ENCODE data around the gene PDK1. TPM values are rescaled to one million over a fixed set of nuclear protein-coding genes. Genes with fewer than 3 reads are reported as not detected.
A peak's percentile ranks its signal among the peaks of the same experiment; 100 is the strongest.
"Not testable (repeated sequence)": the region's sequence is repeated elsewhere in the genome, so short reads cannot be mapped to it uniquely, and the experiment has no call there.

Gene PDK1
- 10 to 100 TPM in 2 of 3 donors, 1 to 10 TPM in 1; 9.4 to 14.5 (median 10.3) TPM for polyA plus RNA-seq (ENCODE audit: insufficient read length in 3 of 3)
- long read RNA-seq, donor 1, full-length matches to known transcripts = 1 of 1 reads
- long read RNA-seq, donor 1, partial matches to known transcripts = 0 of 1 reads
- long read RNA-seq, donor 1, other reads (novel, unspliced or antisense) = 0 of 1 reads
- long read RNA-seq, donor 2 = 0 reads
- long read RNA-seq, donor 3, full-length matches to known transcripts = 2 of 2 reads
- long read RNA-seq, donor 3, partial matches to known transcripts = 0 of 2 reads
- long read RNA-seq, donor 3, other reads (novel, unspliced or antisense) = 0 of 2 reads
- long read RNA-seq, donor 4, partial matches to known transcripts = 0 of 1 reads
- long read RNA-seq, donor 4, other reads (novel, unspliced or antisense) = 0 of 1 reads
- long read RNA-seq, donor 5, full-length matches to known transcripts = 1 of 1 reads
- long read RNA-seq, donor 5, partial matches to known transcripts = 0 of 1 reads
- long read RNA-seq, donor 5, other reads (novel, unspliced or antisense) = 0 of 1 reads
- long read RNA-seq, donor 6 = 0 reads
- long read RNA-seq, donor 7, full-length matches to known transcripts = 2 of 2 reads
- long read RNA-seq, donor 7, partial matches to known transcripts = 0 of 2 reads
- long read RNA-seq, donor 7, other reads (novel, unspliced or antisense) = 0 of 2 reads
- long read RNA-seq, donor 8, full-length matches to known transcripts = 1 of 1 reads
- long read RNA-seq, donor 8, partial matches to known transcripts = 0 of 1 reads
- long read RNA-seq, donor 8, other reads (novel, unspliced or antisense) = 0 of 1 reads
- long read RNA-seq, donor 9, partial matches to known transcripts = 14 of 14 reads
- long read RNA-seq, donor 9, other reads (novel, unspliced or antisense) = 0 of 14 reads
- long read RNA-seq, donor 10 = 0 reads
- long read RNA-seq, donor 11, full-length matches to known transcripts = 4 of 4 reads
- long read RNA-seq, donor 11, partial matches to known transcripts = 0 of 4 reads
- long read RNA-seq, donor 11, other reads (novel, unspliced or antisense) = 0 of 4 reads
- long read RNA-seq, donor 12, full-length matches to known transcripts = 1 of 1 reads
- long read RNA-seq, donor 12, partial matches to known transcripts = 0 of 1 reads
- long read RNA-seq, donor 12, other reads (novel, unspliced or antisense) = 0 of 1 reads
- long read RNA-seq, donor 13, full-length matches to known transcripts = 1 of 1 reads
- long read RNA-seq, donor 13, partial matches to known transcripts = 0 of 1 reads
- long read RNA-seq, donor 13, other reads (novel, unspliced or antisense) = 0 of 1 reads
- long read RNA-seq, donor 14 = 0 reads
- long read RNA-seq, donor 15, full-length matches to known transcripts = 6 of 6 reads
- long read RNA-seq, donor 15, partial matches to known transcripts = 0 of 6 reads
- long read RNA-seq, donor 15, other reads (novel, unspliced or antisense) = 0 of 6 reads
- long read RNA-seq, donor 16, full-length matches to known transcripts = 2 of 2 reads
- long read RNA-seq, donor 16, partial matches to known transcripts = 0 of 2 reads
- long read RNA-seq, donor 16, other reads (novel, unspliced or antisense) = 0 of 2 reads

- peak; percentile 91 for DNase-seq
These were observed at the start of gene PDK1 for GRCh38 chr2:172555522-172556283. PDK1 (plus strand) TSS chr2:172556090; CDS start chr2:172556151, 61 bp downstream.

GRCh38 chr2:172507199-172507598, 48.7 kb upstream of the PDK1 start:
- no peak for DNase-seq

- DNase-seq = no peak
These were observed 45.8 kb upstream of the PDK1 start for GRCh38 chr2:172510088-172510487.

- no peak for DNase-seq
These were observed 45.3 kb upstream of the PDK1 start for GRCh38 chr2:172510548-172510947.

GRCh38 chr2:172512810-172513523, 42.9 kb upstream of the PDK1 start:
- DNase-seq = no peak

- no peak for DNase-seq
These were observed 42.4 kb upstream of the PDK1 start for GRCh38 chr2:172513524-172513900.

- no peak for DNase-seq
These were observed 41.8 kb upstream of the PDK1 start for GRCh38 chr2:172513935-172514586.

- no peak for DNase-seq
These were observed 39.6 kb upstream of the PDK1 start for GRCh38 chr2:172516299-172516698.

GRCh38 chr2:172518995-172519394, 36.9 kb upstream of the PDK1 start:
- DNase-seq = no peak

- DNase-seq = no peak
These were observed 30.3 kb upstream of the PDK1 start for GRCh38 chr2:172525601-172526000.

GRCh38 chr2:172531309-172531708, 24.6 kb upstream of the PDK1 start:
- no peak for DNase-seq

- not testable (repeated sequence) for DNase-seq
These were observed 23.4 kb upstream of the PDK1 start for GRCh38 chr2:172532461-172532860.

- DNase-seq = no peak
These were observed 22.2 kb upstream of the PDK1 start for GRCh38 chr2:172533687-172534086.

- DNase-seq = no peak
These were observed 20.8 kb upstream of the PDK1 start for GRCh38 chr2:172535119-172535518.

GRCh38 chr2:172537851-172538250, 18.0 kb upstream of the PDK1 start:
- not testable (repeated sequence) for DNase-seq

GRCh38 chr2:172539767-172540166, 16.1 kb upstream of the PDK1 start:
- DNase-seq = no peak

- DNase-seq = no peak
These were observed 15.5 kb upstream of the PDK1 start for GRCh38 chr2:172540421-172540820.

GRCh38 chr2:172545408-172546075, 10.3 kb upstream of the PDK1 start:
- DNase-seq = no peak

GRCh38 chr2:172549131-172549530, 6.8 kb upstream of the PDK1 start:
- no peak for DNase-seq
